SK-N-SH (cell line): ENCODE measurements around the gene SEMA4D. TPM values are rescaled to one million over a fixed set of nuclear protein-coding genes. Genes with fewer than 3 reads are reported as not detected.
A peak's percentile ranks its signal among the peaks of the same experiment; 100 is the strongest.

Source experiments
- CTCF ChIA-PET: fragments of 300-600, 350-600 bp; formaldehyde crosslinking; extraction: SDS; loops from one replicate; lab custom pipeline; 2021; lab: Yijun Ruan, JAX
- POLR2A ChIA-PET: fragments of 350-600 bp; sonication (Branson Sonifier 250); formaldehyde crosslinking; extraction: SDS; loops from one replicate; lab custom pipeline; 2020; ENCODE audit warnings: antibody characterized with exemption, inconsistent platforms; lab: Yijun Ruan, JAX
- DNase-seq: peaks from one replicate; pipeline ENCODE4 v3.0.0; 2012
- H2AFZ ChIP-seq: fragments of 200-600 bp; sonication (generic); 2 replicates; pipeline ENCODE4 v1.8.1; 2016; ENCODE audit warnings: antibody characterized with exemption, mild to moderate bottlenecking, low read depth
- H3F3A ChIP-seq: fragments of 200-600 bp; sonication (generic); replicated peaks from 2 replicates; pipeline ENCODE3; 2016; ENCODE audit warnings: antibody characterized with exemption, mild to moderate bottlenecking; ENCODE audit not compliant: insufficient read depth
- H3K27ac ChIP-seq, 2 experiments: fragments of 200-500 bp in 1 of 2; fragments of 200-600 bp in 1 of 2; sonication (Bioruptor generic) in 1 of 2; sonication (generic), shearing (Covaris generic) in 1 of 2; 2 replicates each; pipeline versions ENCODE4 v1.5.1 to v1.6.1; 2014 to 2016; ENCODE audit warnings: low read depth in 2 of 2, inconsistent platforms in 1 of 2, low read length in 1 of 2, mild to moderate bottlenecking in 1 of 2, mixed read lengths in 1 of 2
- H3K27me3 ChIP-seq: fragments of 200-600 bp; sonication (generic), shearing (Covaris generic); 2 replicates; pipeline ENCODE4 v1.6.1; 2016; ENCODE audit warnings: mixed run types; ENCODE audit not compliant: insufficient read depth
- H3K36me3 ChIP-seq, 2 experiments: fragments of 200-500 bp in 1 of 2; fragments of 200-600 bp in 1 of 2; sonication (Bioruptor generic) in 1 of 2; sonication (generic) in 1 of 2; replicated peaks in 1 of 2; 2 replicates each; pipeline versions ENCODE3 to v1.5.1; 2014 to 2016; ENCODE audit warnings: low read length in 1 of 2, mild to moderate bottlenecking in 1 of 2; ENCODE audit not compliant: insufficient read depth in 2 of 2, control insufficient read depth in 1 of 2
- H3K4me1 ChIP-seq, 2 experiments: fragments of 200-500 bp in 1 of 2; fragments of 200-600 bp in 1 of 2; sonication (Bioruptor generic) in 1 of 2; sonication (generic), shearing (Covaris generic) in 1 of 2; 2 replicates each; pipeline versions ENCODE4 v1.5.1 to v1.6.1; 2014 to 2016; ENCODE audit warnings: low read depth in 1 of 2, low read length in 1 of 2, mixed run types in 1 of 2; ENCODE audit not compliant: insufficient read depth in 2 of 2, control insufficient read depth in 1 of 2
- H3K4me2 ChIP-seq: fragments of 200-600 bp; sonication (generic), shearing (Covaris generic); 2 replicates; pipeline ENCODE4 v1.6.1; 2017; ENCODE audit warnings: mixed run types
- H3K4me3 ChIP-seq, 2 experiments: fragments of 200-500 bp in 1 of 2; fragments of 200-600 bp in 1 of 2; sonication (Bioruptor generic) in 1 of 2; sonication (generic), shearing (Covaris generic) in 1 of 2; 2 replicates each; pipeline versions ENCODE4 v1.5.1 to v1.8.1; 2014 to 2016; ENCODE audit warnings: low read depth in 2 of 2, inconsistent platforms in 1 of 2, low read length in 1 of 2, mild to moderate bottlenecking in 1 of 2, mixed read lengths in 1 of 2, moderate library complexity in 1 of 2
- H3K79me2 ChIP-seq: fragments of 200-600 bp; sonication (generic); 2 replicates; pipeline ENCODE4 v1.8.1; 2017; ENCODE audit warnings: mild to moderate bottlenecking; ENCODE audit not compliant: insufficient read depth
- H3K9ac ChIP-seq: fragments of 200-600 bp; sonication (generic); 2 replicates; pipeline ENCODE4 v1.6.1; 2017; ENCODE audit warnings: mixed run types
- H3K9me2 ChIP-seq: fragments of 200-600 bp; sonication (generic); 2 replicates; pipeline ENCODE4 v1.6.1; 2017; ENCODE audit warnings: mixed run types
- H3K9me3 ChIP-seq: fragments of 200-600 bp; sonication (generic); 2 replicates; pipeline ENCODE4 v1.6.1; 2017; ENCODE audit warnings: mixed run types, mild to moderate bottlenecking, moderate library complexity
- H4K20me1 ChIP-seq: fragments of 200-600 bp; sonication (generic); 2 replicates; pipeline ENCODE4 v1.6.1; 2017; ENCODE audit warnings: mild to moderate bottlenecking, mixed run types; ENCODE audit not compliant: insufficient read depth
- CHD2 ChIP-seq: fragments of 150-350 bp; IDR thresholded peaks from 2 replicates; pipeline ENCODE4 v1.6.1; 2018; ENCODE audit warnings: low read length; ENCODE audit not compliant: partially characterized antibody
- CTCF ChIP-seq: fragments of 200-600 bp; sonication (generic); IDR thresholded peaks from 2 replicates; pipeline ENCODE4 v1.6.1; 2017; ENCODE audit warnings: antibody characterized with exemption, mild to moderate bottlenecking, moderate library complexity
- ELF1 ChIP-seq: IDR thresholded peaks from 2 replicates; pipeline ENCODE4 v1.4.0; 2012
- EZH2phosphoT487 ChIP-seq: fragments of 200-600 bp; sonication (generic); IDR thresholded peaks from 2 replicates; pipeline ENCODE4 v1.6.1; 2017; ENCODE audit warnings: low read depth, mixed run types, mild to moderate bottlenecking, antibody characterized with exemption, moderate library complexity, borderline replicate concordance
- FOSL2 ChIP-seq: IDR thresholded peaks from 2 replicates; pipeline ENCODE4 v1.4.0; 2012; ENCODE audit warnings: low read depth, mild to moderate bottlenecking, moderate library complexity, borderline replicate concordance
- FOXJ3 ChIP-seq: sonication (generic); formaldehyde crosslinking; IDR thresholded peaks from 2 replicates; pipeline ENCODE4 v1.5.1; 2020; ENCODE audit warnings: mild to moderate bottlenecking, missing genetic modification reagents
- GATA2 ChIP-seq: sonication (generic); formaldehyde crosslinking; IDR thresholded peaks from 2 replicates; pipeline ENCODE4 v1.5.0; 2020; ENCODE audit warnings: mild to moderate bottlenecking, missing genetic modification reagents
- IRF3 ChIP-seq: fragments of 150-350 bp; IDR thresholded peaks from 2 replicates; pipeline ENCODE4 v1.6.1; 2016; ENCODE audit warnings: mild to moderate bottlenecking, low read depth, low read length
- JUND ChIP-seq: IDR thresholded peaks from 2 replicates; pipeline ENCODE4 v1.4.0; 2012
- MXI1 ChIP-seq: IDR thresholded peaks from 2 replicates; pipeline ENCODE4 v1.6.1; 2012; ENCODE audit warnings: mild to moderate bottlenecking, low read depth, low read length, improper control_type of control experiment
- NRF1 ChIP-seq: IDR thresholded peaks from 2 replicates; pipeline ENCODE4 v1.6.1; 2012; ENCODE audit warnings: low read depth, mild to moderate bottlenecking, low read length
- PBX3 ChIP-seq: IDR thresholded peaks from 2 replicates; pipeline ENCODE4; 2012
- POLR2AphosphoS5 ChIP-seq: IDR thresholded peaks from 2 replicates; pipeline ENCODE4 v1.6.1; 2012; ENCODE audit warnings: low read depth, low read length
- RFX5 ChIP-seq: IDR thresholded peaks from 2 replicates; pipeline ENCODE4 v1.6.1; 2012; ENCODE audit warnings: mild to moderate bottlenecking, improper control_type of control experiment, low read length
- RXRA ChIP-seq: IDR thresholded peaks from 2 replicates; pipeline ENCODE4 v1.4.0; 2012; ENCODE audit warnings: low read depth, mild to moderate bottlenecking, borderline replicate concordance
- TCF12 ChIP-seq: IDR thresholded peaks from 2 replicates; pipeline ENCODE4 v1.4.0; 2012
- TEAD4 ChIP-seq: IDR thresholded peaks from 2 replicates; pipeline ENCODE4 v1.4.0; 2012; ENCODE audit warnings: mild to moderate bottlenecking, borderline replicate concordance; ENCODE audit not compliant: insufficient read depth
- USF1 ChIP-seq: IDR thresholded peaks from 2 replicates; pipeline ENCODE4 v1.4.0; 2012; ENCODE audit warnings: low read depth, borderline replicate concordance
- YY1 ChIP-seq: IDR thresholded peaks from 2 replicates; pipeline ENCODE4 v1.4.0; 2012; ENCODE audit warnings: low read depth, mild to moderate bottlenecking
- WGBS: methylation state at CpG from one replicate; pipeline ENCODE4 v1.1.6; 2017; ENCODE audit warnings: low lambda C conversion rate; 5-methylcytosine and 5-hydroxymethylcytosine counted together
- polyA plus RNA-seq, 3 experiments: library from polyadenylated mRNA; depleted of rRNA; stranded (reverse); fragments of >200 nt; gene quantifications; 2 replicates each; pipeline ENCODE4 v1.2.3, GENCODE V29; 2012

The SEMA4D gene
- polyA plus RNA-seq, 1 of the 3 experiments (the other 2 are of a cell fraction), result 4.8 TPM

- Histone ChIP-seq H3K36me3 (no peaks in the 10 kb centered on the region), H3K4me1 (peaks cover 0 to 32% of the 10 kb centered on the region in 2 experiments; a peak in 1 of 4 replicates), H3F3A (no peaks in the 10 kb centered on the region), H3K79me2 (no peaks in the 10 kb centered on the region), H3K27ac (peak overlapping the region in 1 of 2 experiments; percentile 76; a peak in 2 of 4 replicates), H3K27me3 (no peaks in the 10 kb centered on the region), H3K9ac (no peak overlapping the region), H2AFZ (no peak overlapping the region), H3K9me2 (no peaks in the 10 kb centered on the region), H3K4me3 (no peak overlapping the region), H3K9me3 (no peaks in the 10 kb centered on the region), H3K4me2 (no peak overlapping the region), H4K20me1 (no peaks in the 10 kb centered on the region)
- ChIA-PET POLR2A (interaction anchor here (0.8 kb wide), 1 partner anchor 224 kb away, joined by 3 read pairs; no protein-coding TSS in a partner anchor), CTCF (interaction anchor here (1.0 to 2.3 kb wide), 5 partner anchors 15 to 224 kb away, joined by 3 to 9 read pairs (median 5); partner anchors contain the start of gene SECISBP2)
- WGBS, result 47% methylated on average over 9 of the region's 11 CpGs
- DNase-seq, result peak; percentile 40
- TF ChIP-seq IRF3 (no peak), CTCF (no peak), FOXJ3 (CRISPR knock-in tag) (no peak), TEAD4 (no peak), YY1 (no peak), GATA2 (no peak), POLR2AphosphoS5 (no peak)
Measured at GRCh38 chr9:89542401-89543021, 44.6 kb upstream of the SEMA4D start.

- Histone ChIP-seq H3K27ac (peak overlapping the region in 1 of 2 experiments; percentile 76; a peak in 2 of 4 replicates), H3K9me2 (no peaks in the 10 kb centered on the region), H4K20me1 (no peaks in the 10 kb centered on the region), H3K4me1 (peaks cover 0 to 39% of the 10 kb centered on the region in 2 experiments; a peak in 1 of 4 replicates), H3K9ac (no peak overlapping the region), H3K36me3 (no peaks in the 10 kb centered on the region), H3F3A (no peaks in the 10 kb centered on the region), H3K4me3 (no peak overlapping the region), H2AFZ (no peak overlapping the region), H3K79me2 (no peaks in the 10 kb centered on the region), H3K27me3 (no peaks in the 10 kb centered on the region), H3K4me2 (no peak overlapping the region), H3K9me3 (no peaks in the 10 kb centered on the region)
- DNase-seq, result no peak
- WGBS, result 85% methylated on average over 2 of the region's 3 CpGs
- ChIA-PET POLR2A (no interaction called here), CTCF (interaction anchor here (1.9 to 2.3 kb wide), 2 partner anchors 167 to 223 kb away, joined by 7 to 9 read pairs; partner anchors contain the start of gene SECISBP2)
- TF ChIP-seq USF1 (no peak), JUND (no peak), YY1 (no peak), IRF3 (no peak), ELF1 (no peak), RFX5 (no peak), PBX3 (no peak), NRF1 (no peak), CHD2 (no peak), RXRA (no peak), TCF12 (no peak), EZH2phosphoT487 (no peak), MXI1 (no peak), FOSL2 (no peak)
Measured at GRCh38 chr9:89541798-89542197, 43.9 kb upstream of the SEMA4D start.
